ENCODE data around the gene SUSD4.

Gene SUSD4

DNA sequence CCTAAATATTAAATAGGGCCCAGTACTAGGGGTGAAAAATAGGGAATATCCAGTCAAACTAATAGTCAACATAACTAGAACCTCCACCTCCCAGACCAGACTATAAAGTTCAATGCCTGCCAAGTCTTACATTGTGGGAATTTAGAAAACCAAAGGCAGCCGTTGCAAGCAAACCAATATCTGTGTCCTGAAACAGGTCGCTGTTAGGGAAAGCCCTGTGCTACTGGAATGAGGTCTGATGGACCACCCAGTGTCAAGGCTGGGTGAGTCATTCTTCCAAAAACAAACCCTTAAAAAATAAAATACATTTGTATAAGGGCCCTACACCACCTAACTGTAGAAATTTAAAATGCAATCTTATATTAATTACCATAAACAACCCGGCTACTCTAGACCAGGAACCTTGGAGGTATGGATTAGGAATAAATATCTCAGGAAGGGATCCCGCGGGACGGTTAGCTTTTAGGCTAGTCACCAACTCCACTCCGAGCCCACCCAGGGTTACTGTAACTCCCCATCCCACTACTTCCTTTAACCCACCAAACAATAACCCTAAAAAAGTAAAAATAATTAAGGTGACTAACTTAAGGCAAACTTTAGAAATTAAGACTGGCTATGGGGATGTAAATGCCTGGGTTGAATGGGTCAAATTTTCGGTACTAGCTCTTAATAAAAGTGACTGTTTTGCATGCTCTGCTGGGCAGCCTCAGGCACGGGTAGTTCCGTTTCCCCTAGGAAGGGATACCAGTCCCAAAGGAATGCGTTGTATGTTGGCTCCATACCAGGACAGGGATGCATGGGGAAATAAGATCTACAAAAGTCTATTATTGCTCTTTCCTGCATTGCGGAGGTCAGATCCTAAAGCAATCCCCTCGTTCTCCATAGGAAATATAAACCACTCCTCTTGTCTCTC is 155.6 kb downstream of the SUSD4 start:
- no peak for DNase-seq

DNA sequence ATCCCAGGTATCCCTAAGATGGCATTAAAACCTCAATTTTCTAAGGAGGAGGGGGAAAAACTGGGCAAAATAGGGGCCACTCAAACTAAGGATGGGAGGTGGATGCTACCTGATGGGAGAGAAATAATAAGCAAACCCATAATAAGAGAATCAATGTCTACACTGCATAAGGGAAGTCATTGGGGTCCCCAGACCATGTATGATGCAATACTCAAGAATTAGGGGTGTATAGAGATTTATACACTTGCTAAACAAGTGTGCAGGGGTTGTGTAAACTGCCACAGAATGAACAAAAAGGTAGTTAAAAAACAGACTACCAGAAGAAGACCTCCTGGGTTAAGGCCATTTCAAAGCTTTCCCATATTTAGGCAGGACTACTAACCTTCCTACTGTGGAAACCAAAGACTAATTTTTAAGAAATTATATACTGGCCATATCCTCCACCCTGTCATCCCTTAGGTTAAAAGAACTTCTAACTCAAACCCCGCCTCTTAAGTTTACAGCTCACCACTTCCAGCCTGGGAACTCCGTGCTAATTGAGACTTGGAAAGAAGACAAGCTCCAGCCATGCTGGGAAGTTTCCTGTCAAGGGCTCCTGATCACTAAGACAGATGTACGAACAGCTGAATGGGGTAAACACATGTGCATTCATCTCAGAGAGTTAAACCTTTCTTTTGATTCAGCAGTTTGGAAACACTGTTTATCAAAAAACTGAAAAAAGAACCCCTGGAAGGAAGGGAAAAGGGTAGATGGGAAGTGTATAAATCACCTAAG is 156.5 kb downstream of the SUSD4 start:
- no peak for DNase-seq

- no peak for DNase-seq
Observed at GRCh38 chr1:223204424-223204823, 159.6 kb downstream of the SUSD4 start.

DNA sequence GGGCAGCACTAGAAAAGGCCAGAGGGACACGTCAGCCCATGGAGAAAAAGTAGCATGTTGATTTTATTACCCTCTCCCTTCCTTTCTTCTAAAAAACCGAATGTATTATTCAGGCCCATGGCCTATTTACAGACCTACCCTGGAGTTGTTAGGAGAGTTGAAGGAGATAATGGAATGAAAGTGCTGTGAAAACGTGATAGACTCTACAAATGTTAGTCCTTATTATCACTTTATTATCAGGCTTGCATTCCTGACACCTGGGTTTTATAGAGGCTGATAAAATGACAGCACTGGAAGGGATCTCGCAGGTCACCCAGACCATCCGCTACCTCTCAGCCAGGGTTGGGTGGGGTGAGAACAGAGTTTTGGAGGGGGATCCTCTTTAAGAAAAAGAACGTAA is 160.3 kb downstream of the SUSD4 start:
- DNase-seq, result no peak

- no peak for DNase-seq
Observed at GRCh38 chr1:223203034-223203408, 161.0 kb downstream of the SUSD4 start.

GRCh38 chr1:223202376-223203033 is 161.5 kb downstream of the SUSD4 start:
- DNase-seq, result no peak

- DNase-seq, result no peak
Observed at GRCh38 chr1:223201967-223202366, 162.0 kb downstream of the SUSD4 start.

- no peak for DNase-seq
Observed at GRCh38 chr1:223200903-223201302, 163.1 kb downstream of the SUSD4 start.

- DNase-seq, result no peak
Observed at GRCh38 chr1:223199094-223199647, 164.8 kb downstream of the SUSD4 start.

GRCh38 chr1:223198628-223198965 is 165.4 kb downstream of the SUSD4 start:
- DNase-seq, result no peak

GRCh38 chr1:223197923-223198627 is 165.9 kb downstream of the SUSD4 start:
- DNase-seq, result no peak

DNA sequence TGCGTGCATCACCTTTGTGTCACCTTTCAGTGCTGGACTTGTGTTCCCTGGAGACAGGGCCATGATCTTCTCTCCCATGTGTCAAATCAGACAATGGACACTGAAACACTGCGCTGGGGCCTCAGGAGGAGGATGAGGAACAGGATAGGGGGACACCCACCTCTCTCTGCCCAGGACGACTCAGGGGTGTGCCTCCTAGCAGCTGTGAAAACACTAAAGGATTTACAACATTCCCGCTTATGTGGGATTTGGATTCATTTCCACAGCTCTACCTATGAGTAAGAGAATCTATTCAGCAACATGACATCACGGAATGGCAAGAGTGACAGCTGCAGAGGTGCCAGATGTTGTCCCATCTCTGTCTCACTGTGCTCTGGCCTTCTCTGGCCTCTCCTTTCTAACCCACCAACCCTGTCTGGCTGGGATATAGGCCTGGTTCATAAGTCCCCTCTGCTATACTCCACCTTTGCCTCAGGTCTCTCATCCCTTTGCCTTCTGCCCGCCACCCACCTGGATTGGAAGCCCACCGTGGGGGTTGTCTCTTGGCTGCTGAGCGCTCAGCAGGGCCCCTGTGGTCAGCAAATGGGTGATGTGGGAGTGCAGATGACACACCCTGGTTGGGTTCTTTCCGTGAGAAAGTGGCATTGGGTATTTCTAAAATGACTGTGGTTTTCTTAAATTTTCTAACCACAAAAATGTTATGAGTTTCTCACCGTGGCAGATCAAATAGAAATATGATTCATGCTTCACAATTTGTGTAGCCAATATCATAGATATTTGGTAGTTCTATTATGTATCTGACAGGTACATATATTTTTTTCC is 173.9 kb downstream of the SUSD4 start:
- DNase-seq, result no peak

DNA sequence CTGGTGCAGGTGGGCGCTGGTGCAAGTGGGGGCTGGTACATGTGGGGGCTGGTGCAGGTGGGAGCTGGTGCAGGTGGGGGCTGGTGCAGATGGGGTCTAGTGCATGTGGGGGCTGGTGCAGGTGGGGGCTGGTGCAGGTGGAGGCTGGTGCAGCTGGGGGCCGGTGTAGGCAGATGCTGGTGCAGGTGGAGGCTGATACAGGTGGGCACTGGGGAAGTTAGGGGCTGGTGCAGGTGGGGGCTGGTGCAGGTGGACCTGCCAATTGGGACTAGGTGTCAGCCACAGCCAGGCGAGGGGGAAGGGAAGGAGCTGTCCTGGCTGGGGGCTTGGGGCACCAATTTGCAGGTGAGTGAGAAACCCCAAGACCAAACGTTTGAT is 174.5 kb downstream of the SUSD4 start:
- no peak for DNase-seq

GRCh38 chr1:223188618-223189356 is 175.2 kb downstream of the SUSD4 start:
- DNase-seq, result no peak

- DNase-seq, result no peak
Observed at GRCh38 chr1:223186800-223187199, 177.2 kb downstream of the SUSD4 start.

- DNase-seq, result no peak
Observed at GRCh38 chr1:223183268-223183862, 180.6 kb downstream of the SUSD4 start.

DNA sequence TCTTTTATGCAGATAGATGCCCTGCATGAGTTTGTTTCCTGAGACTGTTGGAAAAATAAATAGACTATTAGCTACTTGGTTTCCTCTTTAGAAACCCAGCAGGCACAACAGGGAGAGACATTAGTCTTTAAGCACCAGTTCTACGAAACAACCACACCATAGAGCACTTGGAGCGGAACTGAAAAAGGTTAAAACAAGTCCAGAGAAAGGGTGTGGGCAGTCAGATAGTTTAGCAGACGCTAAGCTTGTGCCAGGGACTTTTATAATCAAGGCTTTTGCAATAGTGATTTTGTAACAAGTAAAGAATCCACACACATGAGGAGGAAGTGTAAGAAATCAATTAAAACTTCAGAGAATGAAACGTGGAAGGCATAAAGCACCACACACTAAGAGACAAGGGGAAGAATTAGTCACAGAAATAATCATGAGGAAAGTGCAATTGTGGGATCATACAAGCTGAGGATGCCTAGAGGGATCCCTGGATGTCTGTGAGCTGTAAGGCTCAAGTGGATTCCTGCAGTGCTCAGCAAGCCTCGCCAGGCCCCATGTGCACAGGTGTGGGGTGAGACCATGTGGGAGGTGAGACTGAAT is 183.2 kb downstream of the SUSD4 start:
- no peak for DNase-seq

DNA sequence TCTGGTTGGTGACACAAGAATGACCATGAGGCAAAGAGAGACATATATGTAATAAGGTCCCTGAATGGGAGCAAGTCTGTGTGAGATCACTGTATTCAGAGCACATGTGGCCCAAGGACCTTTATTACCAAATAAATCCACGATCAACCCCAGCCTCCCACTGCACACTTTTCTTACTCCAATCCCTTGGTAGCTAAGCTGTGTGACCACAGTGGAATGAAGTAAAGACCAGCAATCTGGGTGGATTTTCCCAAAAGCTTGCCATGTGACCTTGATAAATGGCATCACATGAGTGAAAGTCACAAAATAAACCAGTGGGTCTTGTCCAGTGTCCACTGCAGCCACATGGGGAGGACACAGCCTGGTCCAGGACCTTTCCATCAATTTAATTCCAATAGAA is 184.2 kb downstream of the SUSD4 start:
- no peak for DNase-seq

DNA sequence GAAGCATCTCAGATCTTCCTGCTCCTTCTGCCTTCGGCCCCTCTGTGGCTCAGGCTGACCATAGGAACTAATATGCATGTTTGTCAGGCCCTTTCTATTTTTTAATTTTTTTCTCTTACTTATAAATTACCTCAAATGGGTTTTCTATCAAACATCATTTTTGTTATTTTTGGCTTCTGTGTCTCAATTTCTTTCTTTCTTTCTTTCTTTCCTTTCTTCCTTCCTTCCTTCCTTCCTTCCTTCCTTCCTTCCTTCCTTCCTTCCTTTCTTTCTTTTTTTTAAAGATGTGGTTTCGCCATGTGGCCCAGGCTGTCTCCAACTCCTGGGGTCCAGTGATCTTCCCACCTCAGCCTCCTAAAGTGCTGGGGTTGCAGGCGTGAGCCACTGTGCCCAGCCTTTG is 184.7 kb downstream of the SUSD4 start:
- no peak for DNase-seq

DNA sequence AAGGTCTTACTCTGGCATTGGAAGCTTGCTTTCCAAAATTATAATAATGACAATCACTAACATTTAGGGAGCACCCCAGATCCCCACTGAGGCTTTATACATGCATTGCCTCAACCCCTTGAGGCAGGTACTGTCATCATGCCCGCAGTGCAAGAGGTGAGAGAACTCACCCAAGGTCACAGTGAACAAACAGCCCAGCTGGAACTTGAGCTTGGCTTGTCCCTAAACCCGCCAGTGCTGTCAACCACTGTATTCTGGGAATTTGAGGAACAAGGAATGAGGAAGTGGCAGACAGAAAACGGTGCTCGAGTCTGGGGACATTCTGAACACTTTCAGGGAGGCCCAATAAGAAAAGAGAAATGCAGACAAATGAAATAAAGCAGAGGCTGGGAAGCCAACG is 186.3 kb downstream of the SUSD4 start:
- no peak for DNase-seq
